ENCODE data around the gene RFTN1. TPM values are rescaled to one million over a fixed set of nuclear protein-coding genes. Genes with fewer than 3 reads are reported as not detected.

RFTN1 gene
- total RNA-seq, 1 experiment from 2014 or later = 2.2 TPM

GRCh38 chr3:16330351-16330750 lies 183.1 kb downstream of the RFTN1 start:
- no peak overlapping the region for H4K5ac ChIP-seq (ENCODE audit: insufficient read length, low read depth, low read length)
- no peak overlapping the region for H3K9ac ChIP-seq (ENCODE audit: extremely low read depth, insufficient read length, low read length)
- no peak overlapping the region for H3K27ac ChIP-seq (ENCODE audit: insufficient read length, low read depth, low read length)
- no peak overlapping the region for H3K23ac ChIP-seq (ENCODE audit: insufficient read length, low read depth, low read length)
- WGBS (ENCODE audit: extremely low coverage, insufficient read length, low lambda C conversion rate) = no CpG with 5 or more reads among the region's 4 CpGs
- no peak overlapping the region for H3K14ac ChIP-seq (ENCODE audit: insufficient read depth, low read length)
- no peak overlapping the region for H2AFZ ChIP-seq (ENCODE audit: low read length)
- H3K18ac ChIP-seq (ENCODE audit: insufficient read length, low read depth, low read length) = no peak overlapping the region
- no peak overlapping the region for H2AK5ac ChIP-seq (ENCODE audit: insufficient read length, low read length)
- no peak overlapping the region for H2BK120ac ChIP-seq (ENCODE audit: low read depth, low read length, poor library complexity, severe bottlenecking)
- H2BK20ac ChIP-seq (ENCODE audit: low read depth, low read length, poor library complexity, severe bottlenecking) = no peak overlapping the region
- H4K91ac ChIP-seq (ENCODE audit: insufficient read length, low read depth, low read length) = no peak overlapping the region
- no peak overlapping the region for H3K4ac ChIP-seq (ENCODE audit: low read depth, low read length)
- no peak overlapping the region for H3K27ac Mint-ChIP-seq
- H3K9me3 ChIP-seq (ENCODE audit: control insufficient read depth, low read depth, low read length) = no peaks in the 10 kb centered on the region
- peaks cover 35 to 53% (median 52%) of the 10 kb centered on the region in 3 experiments for H3K36me3 Mint-ChIP-seq (ENCODE audit: insufficient read depth in 1 of 3, low read depth in 3 of 3)
- H3K4me3 Mint-ChIP-seq = no peak overlapping the region
- no peak overlapping the region for H3K56ac ChIP-seq (ENCODE audit: insufficient read length, low read depth, low read length)
- no peak for DNase-seq
- H3K4me2 ChIP-seq (ENCODE audit: insufficient read depth, insufficient read length, low read length) = no peak overlapping the region
- TF ChIP-seq CTCF (conservative IDR thresholded peaks at IDR 0.05) = no peak
- H2BK12ac ChIP-seq (ENCODE audit: insufficient read length, low read depth, low read length) = no peak overlapping the region
- H3K27me3 ChIP-seq (ENCODE audit: insufficient read depth, low read length) = no peaks in the 10 kb centered on the region
- H3K9me3 Mint-ChIP-seq = peaks cover 13% of the 10 kb centered on the region in 2 experiments
- H3K23me2 ChIP-seq (ENCODE audit: insufficient read length, low read depth, low read length, poor library complexity, severe bottlenecking) = no peaks in the 10 kb centered on the region
- H3K79me1 ChIP-seq (ENCODE audit: insufficient read depth, low read depth, low read length, poor library complexity, severe bottlenecking) = no peaks in the 10 kb centered on the region
- H3K4me1 Mint-ChIP-seq = peaks cover 7 to 17% of the 10 kb centered on the region in 2 experiments
- no peak overlapping the region for H2BK15ac ChIP-seq (ENCODE audit: low read depth, low read length)
- H3K27me3 Mint-ChIP-seq (ENCODE audit: low read depth) = no peaks in the 10 kb centered on the region; the same call in 1 of the 2 replicates
- no peak overlapping the region for H3T11ph ChIP-seq (ENCODE audit: low read length)
- H4K20me1 ChIP-seq (ENCODE audit: control insufficient read depth, insufficient read depth, insufficient read length) = no peaks in the 10 kb centered on the region
- H3K4me1 ChIP-seq (ENCODE audit: insufficient read depth, low read length) = peaks cover 3% of the 10 kb centered on the region; the same call in 1 of the 2 replicates
- no peak overlapping the region for H4K8ac ChIP-seq (replicated peaks; ENCODE audit: insufficient read length, low read depth, low read length)
- no peaks in the 10 kb centered on the region for H3K79me2 ChIP-seq (ENCODE audit: insufficient read depth, low read length)
- no peak overlapping the region for H2BK5ac ChIP-seq (ENCODE audit: insufficient read length, low read length)
